Activated CD8-positive, alpha-beta memory T cell treated with anti-CD3 and anti-CD28 coated beads for 4 hours (primary cell): ENCODE data around the gene FOXC1.
A peak's percentile ranks its signal among the peaks of the same experiment; 100 is the strongest.

ENCODE experiments used
- DNase-seq, 2 donors: peaks; one replicate each; pipeline ENCODE4 v3.0.0-alpha.2; 2020; ENCODE audit warnings: low read depth in 2 of 2

FOXC1 gene

DNA sequence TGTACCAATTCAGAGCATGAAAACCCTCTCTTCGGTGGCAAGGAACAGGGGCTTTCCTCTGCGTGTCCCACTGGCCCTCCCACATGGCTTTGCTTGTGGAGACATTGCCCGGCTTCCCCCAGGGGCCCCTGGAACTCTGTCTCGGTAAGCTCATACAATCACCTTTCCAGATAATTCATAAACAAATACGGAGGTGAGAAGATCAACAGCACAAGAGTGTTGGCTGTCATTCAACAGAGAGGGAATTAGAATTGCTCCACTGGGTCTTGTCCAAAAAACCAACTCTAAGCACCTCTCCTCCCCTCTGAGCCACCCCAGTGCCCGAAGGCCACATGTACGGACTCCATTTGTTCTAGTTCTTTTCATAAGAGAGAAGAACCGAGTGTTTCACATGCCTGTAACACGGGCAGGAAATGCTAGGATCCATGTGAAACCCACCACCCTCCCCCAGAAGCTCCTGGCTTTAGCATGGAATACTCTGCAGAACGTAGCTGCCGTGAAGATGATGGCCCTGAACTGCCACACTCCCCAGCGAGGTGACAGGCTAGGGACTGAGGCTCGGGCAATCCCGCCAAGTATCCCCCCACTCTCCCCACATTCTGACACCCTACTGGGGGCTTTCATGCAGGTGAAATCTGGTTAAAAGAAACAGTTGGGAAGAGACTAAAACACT lies 24.6 kb upstream of the FOXC1 start:
- DNase-seq, result no peak

DNA sequence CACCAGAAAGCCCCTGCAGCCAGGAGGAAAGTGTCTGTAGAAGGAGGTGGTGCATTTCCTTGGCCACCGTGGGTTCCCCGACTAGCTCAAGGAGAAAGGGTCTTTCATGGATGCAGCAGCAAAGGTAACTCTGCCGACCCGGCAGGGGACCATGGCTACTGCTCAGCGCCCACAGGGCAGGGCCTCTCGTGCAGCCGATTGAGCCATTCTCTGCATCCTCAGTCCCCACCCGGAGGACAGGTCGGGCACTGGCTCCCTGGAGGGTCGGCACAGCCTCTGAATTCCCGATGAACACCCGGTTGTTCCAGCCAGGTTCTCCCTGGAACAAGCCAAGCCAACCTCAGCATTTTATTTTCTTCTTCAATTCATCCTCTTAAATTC lies 24.1 kb upstream of the FOXC1 start:
- no peak for DNase-seq

DNA sequence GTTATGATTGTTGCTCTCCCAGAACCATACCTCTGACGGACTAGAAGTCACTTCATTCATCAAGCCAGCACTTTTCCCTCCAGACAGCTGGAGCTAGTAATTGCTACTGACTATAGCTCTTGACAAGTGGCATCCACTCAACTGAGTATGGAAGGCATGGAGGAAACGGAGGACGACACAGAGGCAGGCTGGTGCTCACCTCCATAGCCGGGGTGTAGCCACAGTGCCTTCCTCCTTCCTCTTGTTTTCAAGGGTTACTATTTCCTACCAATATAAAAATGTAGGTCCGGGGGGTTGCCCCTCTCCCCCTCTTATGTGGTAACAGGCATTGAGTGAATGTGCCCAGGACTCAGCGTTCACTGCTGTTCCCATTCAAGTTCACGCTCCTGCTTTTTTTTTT lies 23.5 kb upstream of the FOXC1 start:
- DNase-seq, result no peak

DNA sequence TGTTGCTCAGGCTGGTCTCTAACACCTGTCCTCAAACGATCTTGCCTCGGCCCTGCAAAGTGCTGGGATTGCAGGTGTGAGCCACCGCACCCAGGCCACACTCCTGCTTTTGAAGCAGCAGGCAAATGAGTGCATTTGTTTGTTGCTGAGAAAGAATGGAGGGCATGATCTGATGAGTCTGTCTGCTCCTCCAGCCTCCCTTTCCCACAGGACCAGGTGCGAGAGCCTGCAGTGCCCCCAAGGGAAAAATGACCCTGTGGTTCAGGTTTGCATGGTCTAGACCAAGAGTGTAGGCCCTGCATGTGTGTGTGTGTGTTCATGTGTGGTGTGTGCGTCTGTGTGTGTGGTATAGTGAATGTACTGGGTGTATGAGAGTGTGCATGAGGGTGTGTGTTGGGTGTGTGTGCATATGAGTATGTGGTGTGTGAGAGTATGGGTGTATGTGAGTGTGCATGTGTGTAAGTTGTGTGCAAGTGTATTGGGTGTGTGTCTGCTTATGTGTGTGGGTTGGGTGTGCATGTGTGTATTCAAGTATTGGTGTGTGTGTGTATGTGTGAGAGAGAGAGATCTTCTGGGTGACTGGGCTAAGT lies 22.8 kb upstream of the FOXC1 start:
- DNase-seq, result no peak

DNA sequence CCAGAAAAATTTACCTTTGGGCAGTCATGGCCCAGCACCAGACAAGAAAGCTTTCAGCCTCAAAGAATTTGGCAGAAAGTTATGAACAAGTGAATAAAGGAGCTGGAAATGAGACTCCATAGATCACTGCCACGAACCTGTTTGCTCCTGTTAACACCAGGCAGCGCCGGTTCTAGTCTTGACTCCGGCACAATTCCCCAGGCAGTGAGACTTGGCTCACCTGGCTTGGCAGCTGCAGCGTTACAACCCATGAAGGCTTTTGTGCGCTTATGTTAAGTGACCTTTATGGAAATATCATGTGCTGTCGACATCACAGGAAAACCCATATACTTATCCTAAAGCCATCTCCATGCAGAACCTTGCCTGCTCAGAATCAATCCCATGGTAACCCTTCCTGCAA lies 22.2 kb upstream of the FOXC1 start:
- DNase-seq, result no peak

DNA sequence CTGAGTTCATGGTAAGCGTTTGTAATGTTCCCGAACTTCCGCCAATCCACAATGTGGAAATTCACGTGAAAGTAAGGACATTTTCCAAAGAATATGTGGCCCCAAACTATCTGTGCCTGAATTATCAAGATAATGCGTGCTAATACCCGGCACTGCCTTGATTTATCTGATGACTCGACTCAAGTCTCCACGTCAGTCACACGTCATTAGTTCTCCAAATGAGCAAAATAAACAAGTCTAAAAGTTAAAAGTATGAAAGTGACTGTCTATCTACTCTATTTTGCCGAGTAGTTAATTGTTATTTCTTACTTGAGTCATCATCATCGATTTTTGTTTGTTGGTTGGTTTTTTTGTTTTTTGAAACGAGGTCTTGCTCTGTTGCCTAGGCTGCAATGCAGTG lies 21.7 kb upstream of the FOXC1 start:
- DNase-seq, result no peak

DNA sequence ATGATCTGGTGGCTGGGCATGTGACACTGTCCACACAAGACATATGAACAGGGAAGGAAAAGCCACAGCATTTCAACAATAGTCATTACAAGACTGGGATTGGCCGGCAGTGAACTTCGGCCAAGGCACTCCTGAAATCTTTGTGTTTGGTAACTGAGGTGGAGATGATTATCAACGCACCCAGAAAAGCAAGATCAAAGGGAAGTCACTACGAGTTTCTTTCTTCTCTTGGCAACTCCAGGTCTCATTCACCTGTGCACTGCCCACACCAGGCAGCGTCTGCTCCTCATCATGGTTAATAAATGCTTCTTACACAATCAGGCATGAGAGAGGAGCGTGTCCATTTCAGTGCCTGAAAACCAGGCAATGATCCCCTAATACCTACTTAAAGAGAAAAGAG lies 20.5 kb upstream of the FOXC1 start:
- DNase-seq, result no peak

DNA sequence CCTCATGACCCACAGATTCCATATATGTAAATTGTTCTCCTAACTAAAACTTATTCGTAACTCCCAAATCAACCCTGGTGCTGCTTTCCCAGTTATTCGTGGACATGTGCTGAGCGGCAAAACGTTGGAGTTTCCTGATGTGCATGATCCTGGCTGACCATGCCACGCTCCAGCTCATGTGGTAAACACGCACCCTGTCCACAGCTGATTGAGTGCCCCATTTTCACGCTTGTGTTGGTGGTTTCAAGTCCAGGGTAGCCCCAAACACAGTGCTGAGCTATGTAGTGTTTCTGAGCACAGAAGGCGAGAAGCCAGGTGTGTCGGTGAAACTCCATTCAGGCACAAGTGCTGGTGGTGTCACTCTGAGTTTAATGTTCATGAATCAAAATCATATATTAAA lies 19.1 kb upstream of the FOXC1 start:
- no peak for DNase-seq

DNA sequence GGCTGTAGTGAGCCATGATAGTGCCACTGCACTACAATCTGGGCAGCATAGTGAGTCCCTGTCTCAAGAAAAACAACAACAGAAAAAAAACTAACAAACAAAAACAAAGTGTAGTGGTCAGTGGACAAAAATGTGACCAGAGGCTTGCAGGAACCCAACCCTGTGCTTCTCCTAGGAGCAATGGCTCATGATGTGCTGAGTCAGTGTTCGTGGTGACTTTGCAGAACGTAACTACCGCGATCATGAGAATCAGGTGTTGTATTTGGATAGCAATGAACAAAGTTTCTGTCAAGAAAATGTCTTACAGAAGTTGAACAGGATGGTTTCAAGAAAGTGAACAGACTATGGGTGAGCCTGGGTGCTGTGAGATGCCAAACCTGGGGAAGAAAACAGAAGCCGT lies 18.5 kb upstream of the FOXC1 start:
- no peak for DNase-seq

DNA sequence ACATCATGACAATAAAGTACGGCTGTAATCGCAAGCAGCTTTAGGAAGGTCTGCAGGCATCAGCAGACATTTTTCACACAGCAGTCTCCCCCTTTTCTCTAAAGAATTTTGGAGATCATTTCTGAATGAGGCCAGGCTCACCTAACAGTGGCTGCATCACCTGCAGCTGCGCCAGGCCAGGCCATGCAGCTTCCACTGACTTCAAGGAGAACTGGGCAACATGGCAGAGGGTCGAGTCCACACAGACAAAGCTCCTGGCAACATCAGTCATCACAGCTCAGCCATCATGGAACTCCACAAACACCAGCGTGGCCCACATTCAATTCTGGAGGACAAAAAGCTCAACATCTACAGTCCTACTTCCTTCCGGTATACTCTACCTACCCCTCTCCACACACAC lies 17.8 kb upstream of the FOXC1 start:
- DNase-seq, result no peak

DNA sequence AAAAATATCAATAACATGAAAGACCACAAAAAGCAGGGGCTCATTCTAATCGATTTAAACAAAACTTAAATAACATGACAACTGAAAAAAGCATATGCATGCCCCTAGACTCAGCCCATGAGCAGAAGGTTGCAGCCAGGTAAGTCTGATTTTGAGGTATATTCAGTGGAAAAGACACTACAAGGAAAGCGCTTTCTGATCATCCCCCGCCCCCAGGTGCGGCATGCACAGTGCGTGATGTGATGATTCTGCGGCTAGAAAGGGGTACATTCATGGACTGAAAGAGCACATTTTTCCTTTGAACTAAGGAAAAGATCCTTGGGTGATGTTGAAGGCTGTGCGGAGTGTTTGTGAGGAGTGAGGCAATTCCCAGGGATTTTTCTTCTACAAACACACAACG lies 16.9 kb upstream of the FOXC1 start:
- no peak for DNase-seq

DNA sequence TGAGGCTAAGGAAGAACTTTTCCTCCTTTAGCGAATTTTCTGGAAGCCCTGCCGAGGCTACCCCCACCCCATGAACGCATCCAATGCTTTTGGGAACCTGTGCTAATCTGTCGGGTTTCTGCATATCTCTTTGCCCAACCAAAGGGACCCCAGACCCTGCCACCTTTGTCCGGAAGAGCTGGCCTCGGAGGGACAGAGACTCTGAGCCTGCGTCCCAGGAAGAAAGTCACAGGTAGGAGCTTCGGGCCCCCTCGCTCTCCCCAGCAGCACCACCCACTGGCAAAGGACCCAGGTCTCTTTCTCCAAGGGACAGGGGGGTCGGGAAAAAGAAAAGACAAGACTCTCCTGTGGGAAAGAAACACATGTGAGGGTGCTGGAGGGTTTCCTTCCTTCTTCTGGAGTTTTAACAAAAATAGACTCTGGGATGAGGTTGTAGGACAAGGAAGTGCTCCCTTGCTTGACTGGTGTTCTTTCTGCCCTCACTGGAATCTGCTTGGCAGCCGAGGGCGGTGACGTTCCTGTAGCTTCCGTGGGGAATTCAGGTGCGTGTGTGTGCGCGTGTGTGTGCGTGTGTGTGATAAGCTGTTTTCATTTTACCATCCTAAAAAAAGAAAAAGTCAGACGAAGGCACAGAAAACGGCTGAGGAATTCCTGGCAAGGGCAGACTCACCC lies 16.3 kb upstream of the FOXC1 start:
- no peak for DNase-seq

DNA sequence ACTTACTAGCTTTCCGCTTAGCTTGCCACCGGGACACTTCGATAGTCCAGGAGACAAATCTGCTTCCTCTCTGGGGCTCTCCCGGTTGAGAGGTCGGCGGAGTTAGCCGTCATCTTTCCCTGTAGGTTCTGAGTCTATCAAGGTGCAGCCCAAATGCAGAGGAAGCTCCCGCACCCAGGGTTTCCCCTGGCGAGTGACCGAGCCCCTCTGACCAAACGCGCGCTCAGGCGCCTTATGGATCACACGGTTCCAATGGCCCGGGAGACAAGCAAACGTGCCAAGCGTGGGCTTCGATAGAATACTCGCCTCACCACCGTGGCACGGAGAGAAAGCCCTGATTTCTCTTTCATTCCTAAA lies 15.8 kb upstream of the FOXC1 start:
- no peak for DNase-seq

DNA sequence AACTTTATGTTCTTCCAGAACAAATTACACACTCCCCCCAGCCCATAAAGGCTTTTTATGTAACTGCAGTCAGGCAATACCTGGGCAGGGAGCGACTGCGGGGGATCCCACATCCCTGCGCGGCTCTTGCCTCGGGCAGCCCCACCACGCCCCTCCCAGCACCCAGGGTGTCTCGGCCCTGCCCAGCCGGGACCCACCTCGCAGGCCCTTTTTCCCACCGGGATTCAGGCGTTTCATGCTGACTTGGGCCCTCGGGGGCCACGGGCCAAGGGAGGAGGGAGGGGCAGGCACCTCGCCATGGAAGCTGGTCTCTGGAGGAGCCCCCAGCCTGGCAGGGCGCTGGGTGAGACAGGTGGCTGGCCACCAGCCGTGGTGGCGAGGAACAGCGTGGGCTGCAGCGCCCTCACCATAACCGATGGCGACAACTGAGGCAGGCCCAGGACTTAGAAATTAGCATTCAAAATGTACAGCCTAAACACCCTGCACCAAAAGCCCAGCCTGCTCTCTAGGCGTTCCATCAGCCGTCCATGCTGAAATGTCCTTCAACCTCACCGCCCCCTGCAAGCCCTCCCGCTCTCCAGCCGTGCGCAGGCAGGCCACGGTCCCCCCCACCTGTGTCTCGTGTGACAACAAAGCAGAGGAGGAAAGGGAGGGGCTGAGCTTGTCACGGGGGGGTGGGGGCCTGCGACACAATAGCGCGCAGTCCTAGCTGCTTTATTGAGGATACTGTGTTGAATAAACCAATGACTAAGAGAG lies 15.1 kb upstream of the FOXC1 start:
- no peak for DNase-seq

DNA sequence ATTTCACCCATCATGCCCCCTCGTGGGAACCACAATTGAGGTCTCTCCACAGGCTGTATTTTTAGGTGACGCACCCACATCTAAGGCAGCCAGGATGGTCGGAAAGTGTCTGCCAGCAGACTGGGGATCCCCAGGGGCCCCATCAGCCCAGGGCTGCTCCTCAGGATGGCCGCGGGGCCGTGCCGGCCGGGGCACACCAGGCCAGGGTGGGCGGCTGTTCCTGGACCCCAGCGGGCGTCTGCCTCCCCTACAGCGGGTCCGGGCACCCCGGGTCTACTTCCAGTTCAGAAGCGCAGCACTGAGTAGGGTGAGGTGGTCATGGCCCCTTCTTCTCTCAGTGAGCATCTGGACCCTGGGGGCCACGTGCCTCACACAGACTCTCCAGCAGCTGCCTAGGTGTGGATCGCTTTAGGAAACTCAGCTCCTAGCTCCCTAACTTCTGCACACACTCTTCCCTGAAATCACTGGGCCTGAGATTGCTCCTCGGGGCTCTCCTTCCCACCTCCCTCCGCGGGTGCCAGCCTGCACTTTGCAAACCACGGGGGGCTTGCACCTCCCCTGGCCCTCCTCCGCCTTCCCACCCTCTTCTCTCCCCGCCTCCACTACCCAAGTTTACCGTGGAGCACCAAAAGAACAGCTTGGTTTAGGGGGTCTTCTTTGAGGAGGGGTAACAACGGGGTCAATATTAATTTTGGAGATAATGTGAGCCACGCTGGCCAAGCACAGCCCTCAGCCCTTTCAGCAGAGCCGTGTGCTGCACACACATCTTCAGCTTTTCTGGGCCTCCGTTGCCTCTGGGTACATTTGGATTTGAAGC lies 14.2 kb upstream of the FOXC1 start:
- no peak for DNase-seq

DNA sequence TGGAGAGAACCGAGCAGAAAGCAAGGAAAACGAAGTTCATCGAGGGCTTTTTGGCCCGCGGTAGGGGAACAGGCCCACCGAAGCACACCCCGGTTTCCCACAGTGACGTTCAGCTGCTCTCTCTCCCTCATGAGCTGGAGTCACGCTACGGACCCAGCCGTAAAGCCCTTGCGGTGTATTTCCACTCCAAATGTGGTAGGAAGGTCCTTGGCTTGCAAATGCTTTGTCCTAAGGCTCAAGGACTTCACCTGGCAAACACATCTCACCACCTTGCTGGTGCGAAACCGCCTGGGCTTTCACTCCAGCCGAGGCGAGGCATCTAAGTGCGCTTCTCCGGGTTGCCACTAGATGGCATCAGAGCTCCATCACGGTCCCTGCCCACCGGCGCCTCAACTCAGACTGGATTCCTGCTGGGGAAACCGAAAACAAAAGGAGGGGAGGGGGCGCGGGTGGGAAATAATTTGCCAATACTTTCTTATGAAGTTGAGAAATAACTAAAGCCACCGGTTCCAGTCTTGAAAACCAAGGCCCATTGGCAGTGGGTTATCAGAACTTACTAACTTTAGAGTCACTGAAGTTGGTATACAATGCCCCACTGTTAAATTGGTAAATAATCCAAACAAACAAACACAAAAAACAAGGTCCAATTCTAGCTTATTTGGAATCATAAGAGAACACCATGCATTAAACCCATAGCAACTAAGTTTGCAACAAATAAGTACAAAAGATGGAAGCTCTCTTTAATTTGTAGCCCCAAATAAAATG lies 13.4 kb upstream of the FOXC1 start:
- DNase-seq, result peak; percentile 28 to 31

DNA sequence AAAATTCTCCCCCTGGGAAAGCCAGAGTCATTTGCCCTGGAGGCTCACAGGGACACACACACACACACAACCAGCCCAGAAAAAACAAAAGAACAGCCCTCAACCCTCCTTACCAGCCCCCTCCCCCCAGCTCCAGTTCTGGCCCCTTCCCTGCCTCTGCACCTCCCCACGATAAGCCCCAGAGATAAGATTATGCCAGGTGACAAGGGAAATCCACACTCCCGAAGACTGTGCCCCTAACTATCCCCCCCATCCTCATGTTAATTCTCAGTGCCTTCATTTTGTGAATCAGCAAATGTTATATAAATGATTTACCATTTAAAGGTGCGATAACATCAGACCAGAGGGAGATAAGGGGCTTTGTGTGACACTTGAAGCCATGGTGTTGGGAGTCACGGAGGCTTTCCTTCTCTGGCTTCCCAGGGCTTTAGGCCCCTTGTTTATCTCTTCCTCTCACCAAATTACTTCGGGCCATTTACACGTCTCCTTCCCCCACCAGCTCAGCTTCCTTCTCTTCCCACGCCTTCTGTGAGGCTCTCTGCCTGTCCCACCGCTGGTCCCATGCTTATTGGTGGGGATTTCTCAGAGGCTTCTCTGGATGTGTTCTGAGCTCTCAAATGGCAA lies 12.5 kb upstream of the FOXC1 start:
- DNase-seq, result no peak

DNA sequence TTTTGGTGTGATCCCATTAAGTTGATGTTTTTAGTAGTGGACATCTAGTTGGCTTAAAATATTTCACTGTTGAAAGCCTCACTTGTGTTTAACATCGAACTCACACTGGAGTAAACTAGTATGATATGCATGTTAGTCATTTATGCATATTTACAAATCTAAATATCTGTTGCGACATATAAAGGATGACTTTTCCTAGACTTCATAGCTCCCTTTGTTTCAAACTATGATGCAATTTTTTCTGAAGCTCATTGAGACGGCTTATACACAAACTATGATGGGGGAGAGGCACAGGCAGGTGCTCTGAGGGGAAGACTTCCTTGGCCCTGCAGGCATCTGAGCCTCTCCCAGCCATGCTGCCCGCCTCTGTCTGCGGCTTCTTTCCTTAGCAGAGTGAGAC lies 11.8 kb upstream of the FOXC1 start:
- DNase-seq, result no peak

DNA sequence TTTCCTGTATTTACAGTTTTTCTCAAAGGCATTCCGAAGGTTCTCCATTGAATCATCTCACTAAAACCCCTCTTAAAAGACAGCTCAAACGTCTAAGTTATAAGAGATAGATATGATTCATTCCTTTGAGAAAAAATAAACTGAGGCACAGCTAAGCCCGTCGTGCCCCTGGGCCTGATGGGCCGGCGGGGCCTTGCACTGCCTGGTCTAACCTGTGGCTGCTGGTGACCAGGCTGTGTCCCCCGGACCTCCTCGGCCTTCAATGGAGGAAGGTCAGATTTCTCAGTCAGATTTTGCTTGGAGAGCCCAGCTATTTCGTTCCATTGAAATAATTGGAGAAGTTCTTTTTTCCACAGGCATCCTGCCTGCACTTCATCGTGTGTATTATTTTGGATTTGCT lies 11.3 kb upstream of the FOXC1 start:
- no peak for DNase-seq

DNA sequence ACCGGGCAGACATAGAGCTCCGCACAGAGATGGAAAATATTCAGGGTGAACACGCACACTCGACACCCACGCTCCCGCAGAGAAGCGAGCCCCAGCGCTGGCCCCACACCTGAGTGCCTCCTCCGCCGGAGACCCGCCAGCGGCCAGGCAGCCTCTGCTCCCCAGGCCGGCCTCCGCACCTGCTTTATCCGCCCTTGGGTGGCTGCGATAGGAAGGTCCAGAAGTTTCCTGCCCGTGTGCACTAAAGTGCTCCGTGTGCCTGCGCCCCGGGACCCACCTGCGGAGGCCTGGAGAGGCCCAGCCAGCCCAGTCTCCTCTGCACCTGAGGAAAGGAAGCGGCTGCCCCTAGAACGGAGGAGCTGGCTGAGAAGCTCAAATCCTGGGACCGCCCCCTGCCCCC lies 10.8 kb upstream of the FOXC1 start:
- DNase-seq, result no peak

DNA sequence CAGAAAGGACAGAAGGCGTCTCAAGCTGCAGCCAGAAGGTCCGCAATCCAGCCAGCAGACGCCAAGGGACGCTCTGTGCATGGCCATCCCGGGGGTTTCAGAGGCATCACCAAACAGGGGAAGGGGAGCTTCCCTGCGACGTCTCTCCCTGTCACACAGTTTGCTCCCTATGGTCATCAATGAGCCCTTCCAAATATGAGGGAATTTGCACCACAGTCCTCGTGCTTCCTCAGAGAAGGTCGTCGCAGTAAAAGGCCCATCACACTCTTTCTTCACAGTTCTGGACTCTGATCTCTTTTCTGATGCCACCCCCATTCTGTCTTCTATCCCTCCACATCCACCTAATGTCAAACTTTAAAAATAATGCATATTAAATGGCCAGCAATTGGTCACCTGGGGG lies 10.2 kb upstream of the FOXC1 start:
- no peak for DNase-seq
